Spinal cord (tissue), 10 donors: ENCODE results near the gene PLA2G3. TPM values are rescaled to one million over a fixed set of nuclear protein-coding genes. Genes with fewer than 3 reads are reported as not detected.

ENCODE experiments used
- DNase-seq, 6 donors: peaks; one replicate each; pipeline versions ENCODE4 v3.0.0 to v3.0.0-alpha.2; 2013 to 2015; ENCODE audit warnings: low spot score in 6 of 6, low read depth in 4 of 6
- H3K27ac ChIP-seq: one replicate; pipeline ENCODE4 v1.5.1; 2013; ENCODE audit warnings: low read depth, low read length, control low read depth
- H3K27me3 ChIP-seq: one replicate; pipeline ENCODE4 v1.6.1; 2013; ENCODE audit warnings: low read length; ENCODE audit not compliant: control insufficient read depth, insufficient read depth
- H3K36me3 ChIP-seq: one replicate; pipeline ENCODE4 v1.6.1; 2013; ENCODE audit warnings: low read length; ENCODE audit not compliant: control insufficient read depth, insufficient read depth
- H3K4me1 ChIP-seq: one replicate; pipeline ENCODE4 v1.6.1; 2013; ENCODE audit warnings: low read length; ENCODE audit not compliant: control insufficient read depth, insufficient read depth
- H3K4me3 ChIP-seq: one replicate; pipeline ENCODE4 v1.5.1; 2013; ENCODE audit warnings: low read depth, low read length, control low read depth
- H3K9me3 ChIP-seq: one replicate; pipeline ENCODE4 v1.6.1; 2013; ENCODE audit warnings: low read length; ENCODE audit not compliant: control insufficient read depth, insufficient read depth
- WGBS: methylation state at CpG from one replicate; pipeline ENCODE4 v1.1.5; 2013; ENCODE audit warnings: missing lambda C conversion rate; ENCODE audit not compliant: insufficient coverage; 5-methylcytosine and 5-hydroxymethylcytosine counted together
- polyA plus RNA-seq, 2 donors: library from polyadenylated mRNA; unstranded; fragments of 120-200 nt; gene quantifications; one replicate each; pipeline ENCODE4 v1.2.1, GENCODE V29; 2013; ENCODE audit not compliant: insufficient read length in 2 of 2
- total RNA-seq, 2 donors: library from RNA; depleted of rRNA in 1 of 2; stranded (reverse); fragments of 120-200 nt in 1 of 2; fragments of >200 nt in 1 of 2; gene quantifications; one replicate each; pipeline versions ENCODE4 v1.2.3 to v1.2.4, GENCODE V29; 2013 to 2014
- donor health status: healthy.

PLA2G3 gene
- total and polyA plus RNA-seq, 4 donors, result 0.77 to 1.7 (median 1.2) TPM

DNA sequence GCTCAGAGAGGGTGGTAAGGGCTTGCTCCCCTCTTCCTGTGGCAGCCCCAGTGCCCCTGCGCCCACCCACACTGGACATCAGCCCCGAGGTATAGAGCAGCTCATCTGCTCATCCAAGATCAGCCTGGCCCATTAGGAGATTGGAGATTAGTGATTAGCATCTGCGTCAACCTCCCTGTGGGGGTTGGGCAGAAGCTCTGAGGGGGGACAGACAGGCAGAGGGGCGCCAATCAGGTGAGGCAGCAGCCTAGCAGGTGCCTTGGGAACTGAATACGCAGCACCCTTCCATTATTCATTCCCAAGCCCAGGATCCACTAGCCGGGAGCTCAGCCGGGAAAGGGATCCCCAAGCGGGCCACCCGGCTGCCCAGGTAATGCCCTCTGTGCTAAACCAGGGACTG lies 48.1 kb downstream of the PLA2G3 start:
- Histone ChIP-seq H3K36me3 (peaks cover 98% of the 10 kb centered on the region), H3K4me3 (no peak overlapping the region), H3K27ac (no peak overlapping the region), H3K27me3 (no peaks in the 10 kb centered on the region), H3K9me3 (no peaks in the 10 kb centered on the region), H3K4me1 (peaks cover 68% of the 10 kb centered on the region)
- 100% methylated on average over 1 of the region's 9 CpGs for WGBS
- DNase-seq, result peak in 1 of 6 donors; percentile 0

DNA sequence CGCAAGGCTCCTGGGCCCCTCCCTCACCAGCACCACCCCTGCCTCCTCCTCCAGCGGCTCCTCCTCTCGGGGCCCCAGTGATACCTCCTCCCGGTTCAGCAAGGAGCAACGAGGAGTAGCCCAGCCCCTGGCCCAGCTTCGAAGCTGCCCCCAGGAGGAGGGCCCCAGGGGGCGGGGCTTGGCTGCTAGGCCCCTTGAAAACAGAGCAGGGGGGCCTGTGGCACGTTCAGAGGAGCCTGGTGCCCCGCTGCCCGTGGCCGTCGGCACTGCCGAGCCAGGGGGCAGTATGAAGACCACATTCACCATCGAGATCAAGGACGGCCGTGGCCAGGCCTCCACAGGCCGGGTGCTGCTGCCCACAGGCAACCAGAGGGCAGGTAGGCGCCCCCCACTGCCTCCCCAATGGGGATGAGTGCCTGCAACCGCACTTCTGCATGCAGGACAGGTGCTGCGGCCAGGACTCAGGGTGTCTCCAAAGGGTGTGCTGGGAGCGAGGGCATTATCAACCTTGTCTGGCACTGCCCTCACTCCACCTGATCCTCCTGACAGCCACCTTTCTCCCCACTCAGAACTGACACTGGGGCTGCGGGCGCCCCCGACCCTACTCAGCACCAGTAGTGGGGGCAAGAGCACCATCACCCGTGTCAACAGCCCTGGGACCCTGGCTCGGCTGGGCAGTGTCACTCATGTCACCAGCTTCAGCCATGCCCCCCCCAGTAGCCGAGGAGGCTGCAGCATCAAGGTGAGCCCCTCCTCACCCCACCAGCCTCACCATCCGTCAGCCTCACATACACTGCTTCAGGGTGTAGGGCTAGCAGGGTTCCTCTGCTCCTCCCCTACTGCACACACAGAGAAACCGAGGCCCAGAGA lies 49.0 kb downstream of the PLA2G3 start:
- Histone ChIP-seq H3K36me3 (peaks cover 91% of the 10 kb centered on the region), H3K27ac (no peak overlapping the region), H3K4me3 (no peak overlapping the region), H3K27me3 (no peaks in the 10 kb centered on the region), H3K9me3 (no peaks in the 10 kb centered on the region), H3K4me1 (peaks cover 71% of the 10 kb centered on the region)
- DNase-seq, result peak in 1 of 6 donors; percentile 1
- 73% methylated on average over 29 of the region's 29 CpGs for WGBS

DNA sequence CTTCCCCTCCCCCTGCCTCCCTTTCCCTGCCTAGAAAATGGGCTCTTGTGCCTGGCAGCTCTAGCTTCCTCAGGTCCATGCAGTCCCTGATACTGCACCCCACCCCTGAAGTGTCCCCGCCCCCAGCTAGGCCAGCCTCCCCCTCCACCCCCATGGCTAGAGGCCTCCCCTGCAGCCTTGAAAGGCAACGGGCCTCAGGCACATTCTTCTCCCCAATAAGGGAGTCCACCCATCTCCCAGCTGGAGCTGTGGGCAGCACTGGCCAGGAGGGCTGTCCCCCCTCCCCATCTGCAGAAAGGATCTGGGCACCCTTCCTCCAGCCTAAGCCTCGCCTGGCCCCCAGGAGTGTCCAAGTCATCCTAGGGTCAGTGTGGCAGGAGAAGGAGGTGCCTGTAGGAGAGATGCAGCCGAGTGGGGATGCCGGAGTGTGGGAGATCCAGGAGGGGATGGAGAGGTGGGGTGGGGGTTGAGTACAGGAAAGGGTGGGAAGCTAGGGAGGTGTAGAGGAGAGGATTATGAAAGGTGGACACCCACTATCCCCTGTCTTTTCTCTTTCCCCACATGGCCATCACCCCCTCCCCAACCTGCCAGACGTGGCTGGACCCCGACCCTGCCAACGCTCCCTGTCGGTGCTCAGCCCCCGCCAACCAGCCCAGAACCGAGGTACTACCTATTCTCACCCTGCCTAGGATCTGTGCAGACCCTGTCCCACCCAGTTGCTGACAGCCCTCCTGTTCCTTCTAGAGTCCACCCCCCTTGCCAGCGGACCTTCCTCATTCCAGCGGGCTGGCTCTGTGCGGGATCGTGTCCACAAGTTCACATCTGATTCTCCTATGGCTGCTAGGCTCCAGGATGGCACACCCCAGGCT lies 49.9 kb downstream of the PLA2G3 start:
- DNase-seq, result peak in 1 of 6 donors; percentile 1
- Histone ChIP-seq H3K27ac (no peak overlapping the region), H3K27me3 (no peaks in the 10 kb centered on the region), H3K4me3 (no peak overlapping the region), H3K4me1 (peaks cover 78% of the 10 kb centered on the region), H3K36me3 (peaks cover 85% of the 10 kb centered on the region), H3K9me3 (no peaks in the 10 kb centered on the region)
- WGBS, result 85% methylated on average over 14 of the region's 15 CpGs

DNA sequence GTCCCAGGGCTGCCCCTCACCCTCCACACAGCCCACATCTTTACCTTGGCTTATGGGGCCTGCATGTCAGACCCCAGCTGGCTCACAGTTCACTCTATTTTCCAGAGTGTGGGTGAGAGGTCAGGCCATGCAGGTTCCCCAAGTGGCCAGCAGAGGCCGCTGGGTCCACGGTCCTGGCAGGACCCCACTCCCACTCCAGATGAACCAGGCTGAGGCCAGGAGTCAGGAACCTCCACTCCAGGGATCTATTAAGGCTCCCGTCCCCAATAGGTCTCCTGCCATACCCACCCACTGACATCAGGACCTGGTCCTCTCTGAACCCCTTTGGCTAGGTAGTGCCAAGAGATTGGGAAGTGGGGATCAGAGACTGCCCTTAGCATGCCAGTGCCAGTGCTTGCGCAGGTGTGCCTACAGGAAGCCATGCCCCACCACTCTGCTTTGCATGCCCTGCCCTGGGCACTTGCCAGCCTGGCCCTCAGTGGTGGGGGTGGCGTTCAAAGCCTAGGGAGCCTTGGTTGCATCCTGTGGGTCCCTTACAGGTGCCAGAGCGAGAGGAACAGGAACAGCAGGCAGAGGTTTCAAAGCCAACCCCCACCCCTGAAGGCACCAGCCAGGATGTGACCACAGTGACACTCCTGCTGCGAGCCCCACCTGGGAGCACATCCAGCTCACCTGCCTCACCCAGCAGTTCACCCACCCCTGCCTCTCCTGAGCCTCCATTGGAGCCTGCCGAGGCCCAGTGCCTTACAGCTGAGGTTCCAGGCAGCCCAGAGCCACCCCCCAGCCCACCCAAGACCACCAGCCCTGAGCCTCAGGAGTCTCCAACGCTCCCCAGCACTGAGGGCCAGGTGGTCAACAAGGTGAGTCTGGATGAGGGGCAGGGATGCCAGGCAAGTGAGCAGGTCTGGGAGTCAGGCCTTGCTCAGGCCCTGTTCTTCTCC lies 50.9 kb downstream of the PLA2G3 start:
- no peaks in the 10 kb centered on the region for H3K27me3 ChIP-seq
- peaks cover 87% of the 10 kb centered on the region for H3K4me1 ChIP-seq
- H3K9me3 ChIP-seq, result no peaks in the 10 kb centered on the region
- WGBS, result 99% methylated on average over 6 of the region's 9 CpGs
- peak in 2 of 6 donors; percentile 49 to 53 for DNase-seq
- H3K36me3 ChIP-seq, result peaks cover 77% of the 10 kb centered on the region
- H3K4me3 ChIP-seq, result peak overlapping the region; percentile 33
- no peak overlapping the region for H3K27ac ChIP-seq

DNA sequence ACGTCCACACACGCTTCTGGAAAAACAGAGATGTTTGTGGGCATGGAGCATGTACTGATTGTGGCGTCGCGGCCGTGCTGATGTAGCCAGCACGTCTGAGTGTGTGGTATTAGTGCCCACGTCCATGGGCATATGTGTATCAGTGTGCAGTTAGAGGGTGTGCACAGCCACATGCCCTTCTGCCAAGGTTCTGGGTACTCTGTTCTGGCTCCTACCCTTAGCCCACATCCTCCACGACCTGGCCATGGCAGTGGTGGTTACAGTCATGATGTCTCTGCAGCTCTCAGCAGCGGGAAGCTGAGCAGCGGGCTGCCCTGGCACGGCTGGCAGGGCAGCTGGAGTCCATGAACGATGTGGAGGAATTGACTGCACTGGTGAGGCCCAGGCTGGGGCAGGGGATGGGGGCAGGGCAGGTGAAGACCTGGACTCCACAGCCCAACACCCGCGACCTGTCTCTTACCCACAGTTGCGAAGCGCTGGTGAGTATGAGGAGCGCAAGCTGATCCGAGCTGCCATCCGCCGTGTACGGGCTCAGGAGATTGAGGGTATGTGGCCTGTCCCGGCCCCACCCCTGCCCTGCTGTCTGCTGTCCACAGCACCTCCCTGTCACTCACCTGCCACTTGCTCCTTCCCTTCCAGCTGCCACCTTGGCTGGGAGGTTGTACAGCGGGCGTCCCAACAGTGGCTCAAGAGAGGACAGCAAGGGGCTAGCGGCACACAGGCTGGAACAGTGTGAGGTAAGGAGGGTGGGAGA lies 51.9 kb downstream of the PLA2G3 start:
- DNase-seq, result peak in 1 of 6 donors; percentile 1
- Histone ChIP-seq H3K27me3 (no peaks in the 10 kb centered on the region), H3K4me3 (peak overlapping the region; percentile 33), H3K9me3 (no peaks in the 10 kb centered on the region), H3K4me1 (peaks cover 87% of the 10 kb centered on the region), H3K27ac (peak overlapping the region; percentile 94), H3K36me3 (peaks cover 67% of the 10 kb centered on the region)
- 94% methylated on average over 23 of the region's 26 CpGs for WGBS

DNA sequence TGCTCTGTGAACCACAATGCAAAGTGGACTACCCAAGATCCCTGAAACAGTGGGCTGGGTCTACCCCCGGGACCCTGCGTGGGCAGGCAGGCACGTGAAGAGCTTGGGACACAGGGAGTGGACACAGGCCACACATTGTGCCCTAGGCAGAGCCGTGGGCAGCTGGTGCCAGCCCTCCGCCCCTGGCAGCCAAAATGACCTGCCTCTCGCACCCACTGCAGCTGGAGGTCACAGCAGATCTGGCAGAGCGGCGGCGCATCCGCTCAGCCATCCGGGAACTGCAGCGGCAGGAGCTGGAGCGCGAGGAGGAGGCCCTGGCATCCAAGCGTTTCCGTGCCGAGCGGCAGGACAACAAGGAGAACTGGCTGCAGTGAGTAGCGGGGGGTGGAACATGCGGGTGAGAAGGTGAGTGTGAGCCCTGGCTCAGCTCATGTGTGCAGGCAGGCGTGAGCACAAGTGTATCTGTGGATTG lies 52.5 kb downstream of the PLA2G3 start:
- H3K4me3 ChIP-seq, result peak overlapping the region; percentile 33
- H3K27me3 ChIP-seq, result no peaks in the 10 kb centered on the region
- DNase-seq, result no peak
- no peaks in the 10 kb centered on the region for H3K9me3 ChIP-seq
- peaks cover 87% of the 10 kb centered on the region for H3K4me1 ChIP-seq
- H3K36me3 ChIP-seq, result peaks cover 60% of the 10 kb centered on the region
- H3K27ac ChIP-seq, result peak overlapping the region; percentile 94
- 94% methylated on average over 21 of the region's 21 CpGs for WGBS

DNA sequence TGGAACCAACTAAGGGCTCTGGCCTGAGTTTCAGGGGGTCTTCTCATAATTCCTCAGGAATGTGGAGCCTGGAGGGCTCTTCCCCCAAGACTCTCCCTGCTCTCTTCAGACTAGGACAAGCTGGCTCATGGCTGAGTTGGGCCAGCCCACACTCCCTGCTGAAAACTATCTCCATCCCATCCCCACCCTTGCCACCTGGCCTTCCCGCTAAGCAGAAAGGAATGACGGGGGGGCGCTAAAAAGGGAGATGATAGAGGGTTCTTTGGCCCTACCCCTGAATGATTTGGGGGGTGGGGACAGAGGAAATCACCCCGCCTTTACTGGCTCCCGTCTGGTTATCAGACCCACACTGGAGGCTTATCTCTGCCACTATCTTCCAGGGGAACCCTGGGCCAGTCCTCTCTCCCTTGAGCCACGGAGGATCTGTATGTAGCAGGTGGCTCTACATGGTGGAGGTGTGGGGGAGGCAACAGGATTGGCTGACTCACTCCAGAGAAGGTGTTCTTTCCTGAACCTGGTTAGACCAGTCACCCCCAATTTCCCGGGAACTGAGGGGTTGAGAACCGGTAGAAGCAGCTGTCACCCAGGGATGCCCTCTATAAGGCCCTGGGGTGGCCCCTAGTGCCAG lies 53.5 kb downstream of the PLA2G3 start:
- Histone ChIP-seq H3K4me3 (no peak overlapping the region), H3K36me3 (peaks cover 51% of the 10 kb centered on the region), H3K27ac (peak overlapping the region; percentile 94), H3K4me1 (peaks cover 87% of the 10 kb centered on the region), H3K9me3 (no peaks in the 10 kb centered on the region), H3K27me3 (no peaks in the 10 kb centered on the region)
- DNase-seq, result no peak
- 96% methylated on average over 2 of the region's 8 CpGs for WGBS

DNA sequence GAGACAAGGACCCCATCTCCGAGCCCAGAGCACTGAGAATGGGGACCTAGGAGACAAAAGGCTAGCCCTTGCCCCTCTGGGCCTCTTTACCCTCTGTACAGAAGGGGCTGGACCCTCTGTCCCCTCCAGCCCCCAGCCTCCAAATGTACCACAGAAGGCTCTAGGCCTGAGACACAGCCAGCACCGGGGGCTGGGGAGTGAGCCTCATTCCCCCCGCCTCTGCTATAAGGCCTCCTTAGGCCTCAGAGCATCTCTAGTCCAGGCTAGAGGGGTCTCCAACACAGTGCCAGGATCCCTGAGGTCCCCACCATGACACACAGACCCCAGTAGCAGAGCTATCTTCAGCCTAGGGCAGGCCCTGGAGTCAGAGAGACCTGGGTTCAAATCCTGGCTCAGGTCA lies 54.4 kb downstream of the PLA2G3 start:
- no peak for DNase-seq
- H3K4me1 ChIP-seq, result peaks cover 87% of the 10 kb centered on the region
- 64% methylated on average over 3 of the region's 3 CpGs for WGBS
- peak overlapping the region; percentile 79 for H3K4me3 ChIP-seq
- H3K9me3 ChIP-seq, result no peaks in the 10 kb centered on the region
- peaks cover 42% of the 10 kb centered on the region for H3K36me3 ChIP-seq
- H3K27ac ChIP-seq, result peak overlapping the region; percentile 94
- no peaks in the 10 kb centered on the region for H3K27me3 ChIP-seq
